Stimulated activated CD8-positive, alpha-beta memory T cell treated with anti-CD3 and anti-CD28 coated beads, Interleukin-15, amount 100 ng/mL, for 48 hours (primary cell): ENCODE results near the gene KRTAP21-3.
"Not testable (repeated sequence)": the region's sequence is repeated elsewhere in the genome, so short reads cannot be mapped to it uniquely, and the experiment has no call there.

Experiments used
- DNase-seq, 2 donors: peaks; one replicate each; pipeline ENCODE4 v3.0.0-alpha.2; 2020; ENCODE audit warnings: low read depth in 2 of 2

The KRTAP21-3 gene

GRCh38 chr21:30718239-30718909 is at the start of gene KRTAP21-3:
TSS of gene KRTAP21-3 (minus strand) at chr21:30718777. CDS start at chr21:30718759, 18 bp downstream.
- no peak for DNase-seq

- no peak for DNase-seq
These were observed 42.2 kb upstream of the KRTAP21-3 start for GRCh38 chr21:30760776-30761175.

DNA sequence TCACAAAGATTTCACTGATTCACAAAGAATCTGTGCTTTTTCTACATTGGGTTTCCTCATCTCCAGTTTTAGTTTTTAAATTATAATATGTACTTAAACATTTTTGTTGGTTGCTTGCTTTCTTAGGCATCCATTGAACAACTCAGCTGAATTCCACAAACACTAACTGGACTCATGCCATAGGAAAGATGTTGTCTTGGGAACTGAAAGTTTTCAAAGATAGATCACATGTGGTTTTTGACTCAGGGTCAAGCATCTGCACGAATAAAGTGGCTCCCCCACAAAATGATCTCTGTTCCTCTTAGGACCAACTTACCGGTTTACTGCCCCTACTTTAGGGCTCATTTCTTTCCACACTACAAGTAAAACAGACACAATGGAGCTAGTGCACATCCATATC is 39.7 kb upstream of the KRTAP21-3 start:
- DNase-seq, result no peak

GRCh38 chr21:30755328-30755727 is 36.8 kb upstream of the KRTAP21-3 start, which contains the start of gene KRTAP21-1:
TSS of gene KRTAP21-1 (minus strand) at chr21:30755428. CDS start at chr21:30755378, 50 bp downstream.
- not testable (repeated sequence) for DNase-seq

GRCh38 chr21:30747159-30747558 is 28.6 kb upstream of the KRTAP21-3 start, which contains the start of gene KRTAP21-2:
TSS of gene KRTAP21-2 (minus strand) at chr21:30747259. CDS start at chr21:30747202, 57 bp downstream.
- no peak for DNase-seq

- no peak for DNase-seq
These were observed 21.9 kb upstream of the KRTAP21-3 start for GRCh38 chr21:30740462-30740861.

GRCh38 chr21:30733026-30733425 is 14.4 kb upstream of the KRTAP21-3 start:
- DNase-seq, result no peak

DNA sequence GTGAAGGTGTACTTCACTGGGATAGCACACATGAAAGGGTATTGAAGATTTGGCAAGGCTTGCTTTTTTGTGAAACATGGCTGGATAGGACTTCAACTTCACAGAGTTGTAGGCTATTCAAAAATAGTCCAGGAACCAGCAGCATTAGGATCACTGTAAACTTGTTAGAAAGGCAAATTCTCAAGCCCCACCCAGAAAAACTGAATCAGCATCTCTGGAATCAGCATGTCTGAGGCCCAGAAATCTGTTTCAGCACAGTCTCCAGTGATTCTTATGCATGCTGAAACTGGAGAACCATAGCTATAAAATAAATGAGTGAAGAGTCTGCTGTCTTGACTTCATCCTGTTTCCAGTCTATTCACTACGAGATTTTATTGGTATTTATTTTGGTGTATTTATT is 8.1 kb upstream of the KRTAP21-3 start:
- no peak for DNase-seq

GRCh38 chr21:30719401-30719800 is 824 bp upstream of the KRTAP21-3 start:
- no peak for DNase-seq

DNA sequence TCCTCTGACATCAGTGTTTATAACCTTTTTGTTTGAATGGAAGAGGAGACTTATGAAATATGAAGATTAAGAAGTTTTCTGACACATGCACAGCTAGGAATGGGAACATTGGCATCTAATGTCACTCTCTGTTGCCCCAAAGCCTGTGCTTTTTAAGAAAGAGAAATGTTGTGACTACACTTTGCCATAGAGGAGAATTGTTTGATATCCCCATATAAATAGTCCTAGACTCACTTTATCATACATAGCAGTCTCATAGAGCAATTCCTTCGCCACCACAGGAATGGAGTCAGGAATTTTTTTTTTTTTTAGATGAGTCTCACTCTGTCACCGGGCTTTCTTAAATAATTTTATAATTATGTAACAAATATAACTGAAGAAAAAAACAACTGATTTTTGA is 1.5 kb downstream of the KRTAP21-3 start:
- no peak for DNase-seq

GRCh38 chr21:30714946-30715345 is 3.6 kb downstream of the KRTAP21-3 start:
- DNase-seq, result no peak

GRCh38 chr21:30714456-30714855 is 4.1 kb downstream of the KRTAP21-3 start:
- DNase-seq, result no peak

GRCh38 chr21:30713766-30714165 is 4.8 kb downstream of the KRTAP21-3 start:
- no peak for DNase-seq

GRCh38 chr21:30710499-30710898 is 8.1 kb downstream of the KRTAP21-3 start:
- peak in 1 of 2 donors; percentile 4 for DNase-seq

DNA sequence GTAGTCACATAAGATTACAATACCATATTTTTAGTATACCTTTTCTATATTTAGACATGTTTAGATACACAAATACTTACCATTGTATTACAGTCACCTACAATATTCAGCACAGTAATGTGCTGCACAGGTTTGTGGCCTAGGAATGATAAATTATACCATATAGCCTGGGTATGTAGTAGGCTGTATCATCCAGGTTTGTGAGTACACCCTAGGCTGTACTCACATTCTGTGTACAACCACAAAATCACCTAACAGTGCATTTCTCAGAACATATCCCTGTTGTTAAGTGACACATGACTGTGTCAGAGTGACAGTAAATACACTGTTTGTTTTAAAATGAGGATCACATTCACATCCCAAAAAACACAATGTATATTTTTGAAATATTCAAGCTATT is 11.2 kb downstream of the KRTAP21-3 start:
- no peak for DNase-seq

- no peak for DNase-seq
These were observed 22.6 kb downstream of the KRTAP21-3 start for GRCh38 chr21:30695956-30696355.

GRCh38 chr21:30689822-30690221 is 28.8 kb downstream of the KRTAP21-3 start:
- DNase-seq, result no peak

DNA sequence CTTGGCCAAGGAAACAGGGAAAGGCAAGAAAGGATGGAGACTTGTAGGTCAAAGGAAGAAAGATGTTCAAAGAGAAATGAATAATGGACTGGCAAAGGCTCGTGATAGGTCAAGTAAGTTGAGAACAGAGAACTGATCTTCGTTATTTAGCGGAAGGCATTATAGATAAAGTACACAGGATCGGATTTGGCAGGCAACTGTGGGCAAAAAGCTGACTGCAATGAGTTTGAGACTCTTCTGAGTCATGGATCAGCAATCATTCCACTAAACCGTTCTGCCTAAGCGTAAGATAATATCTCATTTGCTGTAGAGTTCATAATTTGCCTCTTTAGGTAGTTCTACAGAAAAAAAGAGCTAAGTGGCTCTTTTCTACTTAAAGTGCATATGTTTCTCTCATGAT is 34.1 kb downstream of the KRTAP21-3 start:
- no peak for DNase-seq

GRCh38 chr21:30680586-30680985 is 38.0 kb downstream of the KRTAP21-3 start:
- DNase-seq, result no peak

DNA sequence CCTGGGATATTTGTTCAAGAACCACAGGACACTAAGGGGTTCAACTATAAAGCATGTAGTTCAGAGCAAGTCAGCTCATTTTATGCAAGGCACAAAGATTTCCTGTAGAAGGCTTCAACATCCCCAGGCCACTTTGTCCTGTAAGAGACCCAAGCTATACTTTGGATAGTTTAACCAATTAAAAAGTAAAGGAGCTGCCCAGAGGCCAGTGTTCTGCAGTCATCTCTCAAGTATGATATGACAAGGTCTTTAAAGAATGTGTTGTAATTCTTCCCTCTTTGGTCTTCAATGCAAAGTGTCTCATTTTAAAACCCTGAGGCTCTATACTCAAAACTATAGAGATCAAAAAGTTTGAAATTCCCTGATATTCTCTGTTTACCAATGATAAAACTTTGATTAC is 41.8 kb downstream of the KRTAP21-3 start:
- DNase-seq, result no peak

- DNase-seq, result no peak
These were observed 44.3 kb downstream of the KRTAP21-3 start for GRCh38 chr21:30674312-30674711.

DNA sequence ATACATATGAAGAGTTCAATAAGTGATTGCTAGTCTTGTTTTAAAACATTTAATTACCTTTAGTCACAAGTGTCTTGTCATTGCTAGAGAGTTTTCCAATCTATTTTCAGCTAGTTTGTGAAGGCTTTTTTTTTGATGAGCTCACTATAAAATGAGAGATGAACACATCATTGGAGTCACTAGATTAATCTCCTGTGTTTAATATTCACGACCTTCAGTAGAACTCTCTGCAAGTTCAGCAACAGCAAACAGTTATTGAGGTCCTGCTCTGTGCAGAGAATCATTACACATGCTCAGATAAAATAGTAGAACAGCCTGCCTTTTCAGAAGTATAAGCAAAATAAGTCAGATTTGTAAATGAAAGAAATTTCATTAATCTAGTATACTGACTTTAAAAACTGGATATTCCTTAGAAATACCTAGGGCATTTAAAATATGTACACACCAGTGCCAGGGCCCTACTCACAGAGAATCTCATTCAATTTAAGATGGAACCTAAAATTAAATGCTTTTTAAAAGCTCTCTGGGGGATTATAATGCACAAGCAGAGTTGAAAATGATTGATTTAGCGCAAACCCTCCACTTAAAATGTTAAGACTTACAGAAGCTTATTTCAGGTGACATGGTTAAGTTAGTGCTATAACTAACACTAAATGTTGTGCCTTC is 45.5 kb downstream of the KRTAP21-3 start:
- no peak for DNase-seq

- DNase-seq, result no peak
These were observed 49.8 kb downstream of the KRTAP21-3 start for GRCh38 chr21:30668776-30669175.
